Cardiac muscle cell (in vitro differentiated cells and primary cell): Measurements from ENCODE around the gene LRIF1. TPM values are rescaled to one million over a fixed set of nuclear protein-coding genes. Genes with fewer than 3 reads are reported as not detected.
A peak's percentile ranks its signal among the peaks of the same experiment; 100 is the strongest.
"Not testable (repeated sequence)": the region's sequence is repeated elsewhere in the genome, so short reads cannot be mapped to it uniquely, and the experiment has no call there.

ENCODE experiments used
- DNase-seq, 2 donors: peaks; one replicate each; pipeline versions ENCODE4 v3.0.0 to v3.0.0-alpha.2; 2010 to 2017; ENCODE audit warnings: low read depth in 1 of 2, low spot score in 1 of 2
- H3K27ac ChIP-seq: fragments of 200-600 bp; sonication (generic); 2 replicates; pipeline ENCODE4 v1.5.1; 2016
- H3K27me3 ChIP-seq: fragments of 200-600 bp; sonication (generic); 2 replicates; pipeline ENCODE4 v1.6.0; 2016; ENCODE audit warnings: control low read depth
- H3K36me3 ChIP-seq: fragments of 200-600 bp; sonication (generic); 2 replicates; pipeline ENCODE4 v1.5.1; 2016; ENCODE audit warnings: control low read depth
- H3K4me1 ChIP-seq: fragments of 200-600 bp; sonication (generic); 2 replicates; pipeline ENCODE4 v1.8.1; 2017; ENCODE audit warnings: low read depth, mild to moderate bottlenecking, mixed run types
- H3K4me3 ChIP-seq: fragments of 200-600 bp; sonication (generic); 2 replicates; pipeline ENCODE4 v1.5.1; 2016; ENCODE audit warnings: mild to moderate bottlenecking
- H3K9me3 ChIP-seq: fragments of 200-600 bp; sonication (generic); 2 replicates; pipeline ENCODE4 v1.5.1; 2017; ENCODE audit warnings: low read depth, mild to moderate bottlenecking, control low read depth
- polyA plus RNA-seq: library from polyadenylated mRNA; unstranded; fragments of >200 nt; fragmentation: Nextera tagmentation; extraction: Ambion mirVana; gene quantifications from 2 replicates; pipeline ENCODE4 v1.2.1, GENCODE V29; 2016
- total RNA-seq: library from RNA; depleted of rRNA; stranded (reverse); fragments of >200 nt; gene quantifications from 2 replicates; pipeline ENCODE4 v1.2.3, GENCODE V29; 2016
- TF ChIP-seq, protein P1 (sequence below): IDR thresholded peaks from 2 replicates; pipeline ENCODE4 v1.5.1; 2012; ENCODE audit warnings: low read depth, mild to moderate bottlenecking, low read length

Gene LRIF1, protein sequence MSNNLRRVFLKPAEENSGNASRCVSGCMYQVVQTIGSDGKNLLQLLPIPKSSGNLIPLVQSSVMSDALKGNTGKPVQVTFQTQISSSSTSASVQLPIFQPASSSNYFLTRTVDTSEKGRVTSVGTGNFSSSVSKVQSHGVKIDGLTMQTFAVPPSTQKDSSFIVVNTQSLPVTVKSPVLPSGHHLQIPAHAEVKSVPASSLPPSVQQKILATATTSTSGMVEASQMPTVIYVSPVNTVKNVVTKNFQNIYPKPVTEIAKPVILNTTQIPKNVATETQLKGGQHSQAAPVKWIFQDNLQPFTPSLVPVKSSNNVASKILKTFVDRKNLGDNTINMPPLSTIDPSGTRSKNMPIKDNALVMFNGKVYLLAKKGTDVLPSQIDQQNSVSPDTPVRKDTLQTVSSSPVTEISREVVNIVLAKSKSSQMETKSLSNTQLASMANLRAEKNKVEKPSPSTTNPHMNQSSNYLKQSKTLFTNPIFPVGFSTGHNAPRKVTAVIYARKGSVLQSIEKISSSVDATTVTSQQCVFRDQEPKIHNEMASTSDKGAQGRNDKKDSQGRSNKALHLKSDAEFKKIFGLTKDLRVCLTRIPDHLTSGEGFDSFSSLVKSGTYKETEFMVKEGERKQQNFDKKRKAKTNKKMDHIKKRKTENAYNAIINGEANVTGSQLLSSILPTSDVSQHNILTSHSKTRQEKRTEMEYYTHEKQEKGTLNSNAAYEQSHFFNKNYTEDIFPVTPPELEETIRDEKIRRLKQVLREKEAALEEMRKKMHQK
- 6.9 and 7.5 TPM in 2 replicates for total RNA-seq
- polyA plus RNA-seq, result 11.6 and 13.8 TPM in 2 replicates

DNA sequence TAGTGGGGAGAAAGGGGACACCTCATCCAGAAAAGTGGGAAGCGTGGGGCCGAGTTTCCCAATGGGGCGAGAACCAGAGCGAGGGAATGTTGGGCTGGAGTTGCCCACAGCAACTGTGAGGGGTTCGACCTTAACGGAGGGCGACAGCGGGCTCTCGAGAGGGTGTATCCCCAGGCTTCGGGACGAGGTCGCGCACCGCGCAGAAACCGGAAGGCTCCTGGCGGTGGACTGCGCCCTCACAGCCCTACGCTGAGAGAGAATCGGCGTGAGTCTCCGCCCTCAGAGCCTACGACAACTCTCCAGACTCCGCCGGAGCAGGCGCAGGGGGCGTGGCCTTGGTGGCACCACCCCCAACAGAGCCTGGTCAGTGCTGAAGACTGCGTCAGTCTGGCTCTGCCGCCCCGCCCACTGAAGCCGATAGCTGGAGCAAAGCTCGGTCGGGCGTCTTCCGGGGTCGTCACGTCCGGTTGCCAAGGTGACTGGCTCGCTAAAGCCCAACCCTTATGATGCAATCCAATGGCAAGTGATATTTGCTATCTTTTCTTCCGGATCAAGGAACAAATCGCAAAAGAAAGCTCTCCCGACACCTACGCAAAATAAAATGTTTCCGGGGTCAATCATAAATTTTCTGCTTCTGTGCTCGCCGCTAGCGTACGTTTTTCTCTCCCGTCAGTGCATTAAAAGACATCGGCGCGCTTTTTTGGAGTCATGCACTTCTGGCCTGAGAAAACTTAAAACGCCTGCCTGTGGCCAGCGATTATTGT lies at the start of gene LRIF1:
TSS of gene LRIF1 (minus strand) at position 232 of the 764 bp plus-strand sequence. CDS start 234 bp downstream, outside the sequence.
- peak; percentile 97 to 100 for DNase-seq
- TF ChIP-seq, protein P1, sequence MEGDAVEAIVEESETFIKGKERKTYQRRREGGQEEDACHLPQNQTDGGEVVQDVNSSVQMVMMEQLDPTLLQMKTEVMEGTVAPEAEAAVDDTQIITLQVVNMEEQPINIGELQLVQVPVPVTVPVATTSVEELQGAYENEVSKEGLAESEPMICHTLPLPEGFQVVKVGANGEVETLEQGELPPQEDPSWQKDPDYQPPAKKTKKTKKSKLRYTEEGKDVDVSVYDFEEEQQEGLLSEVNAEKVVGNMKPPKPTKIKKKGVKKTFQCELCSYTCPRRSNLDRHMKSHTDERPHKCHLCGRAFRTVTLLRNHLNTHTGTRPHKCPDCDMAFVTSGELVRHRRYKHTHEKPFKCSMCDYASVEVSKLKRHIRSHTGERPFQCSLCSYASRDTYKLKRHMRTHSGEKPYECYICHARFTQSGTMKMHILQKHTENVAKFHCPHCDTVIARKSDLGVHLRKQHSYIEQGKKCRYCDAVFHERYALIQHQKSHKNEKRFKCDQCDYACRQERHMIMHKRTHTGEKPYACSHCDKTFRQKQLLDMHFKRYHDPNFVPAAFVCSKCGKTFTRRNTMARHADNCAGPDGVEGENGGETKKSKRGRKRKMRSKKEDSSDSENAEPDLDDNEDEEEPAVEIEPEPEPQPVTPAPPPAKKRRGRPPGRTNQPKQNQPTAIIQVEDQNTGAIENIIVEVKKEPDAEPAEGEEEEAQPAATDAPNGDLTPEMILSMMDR, result peak; percentile 42

DNA sequence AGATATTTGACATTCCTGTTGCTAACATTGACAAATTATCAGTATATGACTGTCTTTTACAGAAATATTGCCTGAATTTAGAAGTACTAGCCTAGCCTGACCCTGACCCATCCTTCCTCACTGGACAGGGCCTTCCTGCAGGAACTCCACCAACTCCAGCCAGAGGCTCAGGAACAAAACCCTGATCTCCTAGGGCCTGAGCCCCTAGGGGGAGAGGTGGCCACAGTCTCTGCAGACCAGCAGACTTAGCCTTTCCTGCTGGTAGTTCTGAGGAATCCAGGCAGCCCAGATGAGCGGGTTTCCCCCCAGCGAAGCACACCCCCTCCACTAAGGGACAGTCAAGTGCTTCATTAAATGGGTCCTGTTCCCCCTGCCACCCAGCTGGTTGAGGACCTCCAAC lies 44.3 kb upstream of the LRIF1 start:
- Histone ChIP-seq H3K9me3 (no peaks in the 10 kb centered on the region), H3K4me3 (no peak overlapping the region), H3K36me3 (no peaks in the 10 kb centered on the region), H3K4me1 (no peaks in the 10 kb centered on the region), H3K27me3 (no peaks in the 10 kb centered on the region), H3K27ac (no peak overlapping the region)
- no peak for DNase-seq
- TF ChIP-seq, protein P1, result no peak

More for the DNA sequence above, at the start of gene LRIF1:
- H3K36me3 ChIP-seq, result no peaks in the 10 kb centered on the region
- H3K4me1 ChIP-seq, result peaks cover 6% of the 10 kb centered on the region
- H3K27me3 ChIP-seq, result peaks cover 4% of the 10 kb centered on the region
- peak within 1 kb of the TSS; percentile 43 for H3K4me3 ChIP-seq
- no peaks in the 10 kb centered on the region for H3K9me3 ChIP-seq
- H3K27ac ChIP-seq, result peak within 1 kb of the TSS; percentile 91

DNA sequence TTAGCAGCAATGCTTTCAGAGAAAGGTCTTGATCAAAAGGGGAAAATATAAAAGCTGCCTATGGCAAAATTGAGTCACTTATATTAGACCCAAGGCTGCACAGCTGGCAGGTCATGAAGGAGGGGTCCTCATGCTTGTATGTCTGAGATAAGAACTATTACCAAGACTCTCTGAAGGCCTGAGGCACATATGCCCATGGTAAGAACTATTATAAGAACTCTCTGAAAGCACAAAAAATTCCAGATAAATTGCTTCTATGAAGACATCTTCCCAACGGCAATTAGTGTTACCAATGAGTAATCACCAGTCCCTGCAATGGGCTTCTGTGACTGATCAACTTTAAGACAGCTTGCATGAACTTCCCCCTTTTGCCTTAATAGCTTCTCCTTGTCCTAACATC lies 42.8 kb upstream of the LRIF1 start:
- no peaks in the 10 kb centered on the region for H3K4me1 ChIP-seq
- no peaks in the 10 kb centered on the region for H3K27me3 ChIP-seq
- TF ChIP-seq, protein P1, result no peak
- no peaks in the 10 kb centered on the region for H3K36me3 ChIP-seq
- no peak overlapping the region for H3K4me3 ChIP-seq
- no peak for DNase-seq
- no peak overlapping the region for H3K27ac ChIP-seq
- H3K9me3 ChIP-seq, result no peaks in the 10 kb centered on the region

DNA sequence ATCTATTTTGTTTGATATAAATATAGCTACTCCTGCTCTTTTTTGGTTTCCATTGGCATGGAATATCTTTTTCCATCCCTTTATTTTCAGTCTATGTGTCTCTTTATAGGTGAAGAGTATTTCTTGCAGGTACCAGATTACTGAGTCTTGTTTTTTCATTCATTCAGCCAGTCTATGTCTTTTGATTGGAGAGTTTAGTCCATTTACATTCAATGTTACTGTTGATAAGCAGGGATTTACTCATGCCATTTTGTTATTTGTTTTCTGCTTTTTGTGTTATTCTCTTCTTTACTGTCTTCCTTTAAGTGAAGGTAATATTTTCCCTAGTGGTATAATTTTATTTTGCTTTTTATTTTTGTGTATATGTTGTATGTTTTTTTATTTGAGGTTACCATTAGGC lies 35.9 kb upstream of the LRIF1 start:
- H3K27ac ChIP-seq, H3K4me3 ChIP-seq, H3K9me3 ChIP-seq, DNase-seq, H3K36me3 ChIP-seq, H3K27me3 ChIP-seq, H3K4me1 ChIP-seq: not testable (repeated sequence)

DNA sequence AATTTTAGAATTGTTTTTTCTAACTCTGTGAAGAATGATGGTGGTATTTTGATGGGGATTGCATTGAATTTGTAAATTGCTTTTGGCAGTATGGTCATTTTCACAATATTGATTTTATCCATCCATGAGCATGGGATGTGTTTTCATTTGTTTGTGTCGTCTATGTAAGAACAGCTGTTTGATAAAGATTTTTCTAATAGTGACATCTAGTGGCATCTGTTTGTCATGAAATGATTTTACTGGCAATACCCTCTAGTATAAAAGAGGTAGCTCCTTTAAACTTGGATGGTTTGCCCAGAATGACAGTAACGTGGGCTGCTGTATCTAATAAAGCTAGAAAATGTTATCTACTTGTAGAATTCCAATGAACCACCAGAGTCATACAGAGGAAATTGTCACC lies 28.6 kb upstream of the LRIF1 start:
- not testable (repeated sequence) for H3K4me3 ChIP-seq, H3K27me3 ChIP-seq, H3K36me3 ChIP-seq, H3K4me1 ChIP-seq, H3K9me3 ChIP-seq, H3K27ac ChIP-seq
- TF ChIP-seq, protein P1, result peak; percentile 18
- peak; percentile 0 to 9 for DNase-seq

DNA sequence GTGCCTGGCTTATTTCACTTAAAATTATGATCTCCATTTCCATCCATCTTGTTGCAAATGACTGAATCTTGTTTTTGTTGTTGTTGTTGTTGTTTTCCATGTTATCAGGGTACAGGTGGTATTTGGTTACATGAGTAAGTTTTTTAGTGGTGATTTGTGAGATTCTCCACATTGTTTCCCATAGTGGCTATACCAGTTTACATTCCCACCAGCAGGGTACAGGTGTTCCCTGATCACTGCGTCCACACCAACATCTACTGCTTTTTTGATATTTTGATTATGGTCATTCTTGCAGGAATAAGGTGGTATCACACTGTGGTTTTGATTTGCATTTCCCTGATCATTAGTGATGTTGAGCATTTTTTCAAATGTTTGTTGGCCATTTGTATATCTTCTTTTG lies 27.6 kb upstream of the LRIF1 start:
- H3K9me3 ChIP-seq, H3K4me1 ChIP-seq, DNase-seq, H3K4me3 ChIP-seq, H3K36me3 ChIP-seq, H3K27ac ChIP-seq, H3K27me3 ChIP-seq: not testable (repeated sequence)
